GM23338 (cell line): Measurements from ENCODE around the gene SLC18A2. TPM values are rescaled to one million over a fixed set of nuclear protein-coding genes. Genes with fewer than 3 reads are reported as not detected.

Experiments
- ATAC-seq: fragments of 200-7000 bp; cut with Tn5 transposase; 3 replicates; pipeline ENCODE4 v1.9.1; 2020
- DNase-seq: peaks from one replicate; pipeline ENCODE4 v3.0.0-alpha.2; 2015; ENCODE audit warnings: low spot score
- H2AFZ ChIP-seq: fragments of 200-600 bp; sonication (generic); 2 replicates; pipeline ENCODE4 v1.8.0; 2016; ENCODE audit warnings: antibody characterized with exemption, mild to moderate bottlenecking, moderate library complexity
- H3F3A ChIP-seq: fragments of 200-600 bp; sonication (generic); replicated peaks from 2 replicates; pipeline ENCODE4 v1.8.0; 2017; ENCODE audit warnings: antibody characterized with exemption, mixed run types, low read depth
- H3K27ac ChIP-seq: fragments of 200-600 bp; sonication (generic); 2 replicates; pipeline ENCODE4 v1.6.1; 2016; ENCODE audit warnings: low read depth
- H3K27me3 ChIP-seq: fragments of 200-600 bp; sonication (generic); 2 replicates; pipeline ENCODE4 v1.8.0; 2016; ENCODE audit warnings: mild to moderate bottlenecking, mixed run types, moderate library complexity; ENCODE audit not compliant: insufficient read depth
- H3K36me3 ChIP-seq: fragments of 200-600 bp; sonication (generic); 2 replicates; pipeline ENCODE4 v1.8.0; 2016; ENCODE audit warnings: mild to moderate bottlenecking; ENCODE audit not compliant: insufficient read depth
- H3K4me1 ChIP-seq: fragments of 200-600 bp; sonication (generic); 2 replicates; pipeline ENCODE4 v1.8.0; 2016; ENCODE audit warnings: mild to moderate bottlenecking, moderate library complexity; ENCODE audit not compliant: insufficient read depth
- H3K4me2 ChIP-seq: fragments of 200-600 bp; sonication (generic); 2 replicates; pipeline ENCODE4 v1.7.1; 2017; ENCODE audit warnings: mixed run types
- H3K4me3 ChIP-seq: fragments of 200-600 bp; sonication (generic); 2 replicates; pipeline ENCODE4 v1.6.1; 2016; ENCODE audit warnings: mixed run types
- H3K79me2 ChIP-seq: fragments of 200-600 bp; sonication (generic); replicated peaks from 2 replicates; pipeline ENCODE4 v1.8.0; 2017; ENCODE audit warnings: mild to moderate bottlenecking; ENCODE audit not compliant: insufficient read depth
- H3K9me2 ChIP-seq: fragments of 200-600 bp; sonication (generic); 2 replicates; pipeline ENCODE4 v1.8.0; 2017; ENCODE audit not compliant: insufficient read depth
- H4K20me1 ChIP-seq: fragments of 200-600 bp; sonication (generic); replicated peaks from 2 replicates; pipeline ENCODE4 v1.8.0; 2017; ENCODE audit warnings: mild to moderate bottlenecking; ENCODE audit not compliant: insufficient read depth
- H3K27ac Mint-ChIP-seq: 2 replicates; pipeline ENCODE4 v1.8.0; 2020; ENCODE audit warnings: inconsistent platforms, mild to moderate bottlenecking, moderate library complexity, mixed read lengths
- H3K27me3 Mint-ChIP-seq: 3 replicates; pipeline ENCODE4 v1.8.0; 2022; ENCODE audit warnings: low read depth, mild to moderate bottlenecking, moderate library complexity, mixed read lengths, inconsistent platforms; ENCODE audit not compliant: insufficient read depth, poor library complexity
- H3K36me3 Mint-ChIP-seq: 3 replicates; pipeline ENCODE4 v1.8.0; 2021; ENCODE audit warnings: low read depth, mild to moderate bottlenecking, inconsistent platforms, moderate library complexity, mixed read lengths
- H3K4me1 Mint-ChIP-seq: 3 replicates; pipeline ENCODE4 v1.8.0; 2020; ENCODE audit warnings: mild to moderate bottlenecking, inconsistent platforms, mixed read lengths
- H3K4me3 Mint-ChIP-seq: 3 replicates; pipeline ENCODE4 v1.8.0; 2021; ENCODE audit warnings: moderate library complexity, mild to moderate bottlenecking, inconsistent platforms, mixed read lengths
- H3K9me3 Mint-ChIP-seq: 3 replicates; pipeline ENCODE4 v1.8.0; 2020; ENCODE audit warnings: moderate library complexity, mild to moderate bottlenecking, inconsistent platforms, mixed read lengths
- CREB1 ChIP-seq: fragments of 250-450 bp; sonication (Bioruptor Pico); IDR thresholded peaks from 2 replicates; pipeline ENCODE4 v1.5.0; 2020; ENCODE audit warnings: low read depth, mild to moderate bottlenecking, moderate library complexity
- EZH2 ChIP-seq: fragments of 200-600 bp; sonication (generic); IDR thresholded peaks from one replicate; pipeline ENCODE4 v1.8.0; 2017; ENCODE audit warnings: antibody characterized with exemption, mild to moderate bottlenecking, low read depth; ENCODE audit not compliant: unreplicated experiment
- EZH2phosphoT487 ChIP-seq: fragments of 200-600 bp; sonication (generic); IDR thresholded peaks from one replicate; pipeline ENCODE4 v1.8.1; 2018; ENCODE audit warnings: antibody characterized with exemption; ENCODE audit not compliant: unreplicated experiment
- JUNB ChIP-seq: IDR thresholded peaks from one replicate; pipeline ENCODE4 v1.6.1; 2016; ENCODE audit warnings: antibody characterized with exemption; ENCODE audit not compliant: unreplicated experiment
- NANOG ChIP-seq: IDR thresholded peaks from 2 replicates; pipeline ENCODE4 v1.6.1; 2016; ENCODE audit warnings: antibody characterized with exemption, borderline replicate concordance
- POLR2AphosphoS5 ChIP-seq: IDR thresholded peaks from 2 replicates; pipeline ENCODE4 v1.6.1; 2016; ENCODE audit warnings: antibody characterized with exemption, low read depth
- STAT1 ChIP-seq: IDR thresholded peaks from one replicate; pipeline ENCODE4 v1.6.1; 2016; ENCODE audit warnings: antibody characterized with exemption; ENCODE audit not compliant: unreplicated experiment
- ZNF114 ChIP-seq: fragments of 250-450 bp; sonication (Bioruptor Pico); IDR thresholded peaks from 2 replicates; pipeline ENCODE4 v1.5.0; 2020; ENCODE audit warnings: mild to moderate bottlenecking, moderate library complexity
- ZNF331 ChIP-seq: fragments of 250-450 bp; sonication (Bioruptor Pico); IDR thresholded peaks from 2 replicates; pipeline ENCODE4 v1.5.0; 2020; ENCODE audit warnings: low read depth, mild to moderate bottlenecking, moderate library complexity
- polyA plus RNA-seq: library from polyadenylated mRNA; unstranded; fragments of >200 nt; fragmentation: Nextera tagmentation; extraction: Ambion mirVana; gene quantifications from 2 replicates; pipeline ENCODE4 v1.2.1, GENCODE V29; 2016
- total RNA-seq: library from RNA; depleted of rRNA; stranded (reverse); fragments of >200 nt; shearing (Covaris generic); gene quantifications from 2 replicates; pipeline ENCODE4 v1.2.3, GENCODE V29; 2014
- TF ChIP-seq, protein P1 (sequence below): IDR thresholded peaks from one replicate; pipeline ENCODE4 v1.6.1; 2018; ENCODE audit warnings: antibody characterized with exemption; ENCODE audit not compliant: unreplicated experiment
- TF ChIP-seq, protein P2 (sequence below), 2 experiments: fragments of 200-600 bp in 1 of 2; sonication (generic) in 1 of 2; conservative IDR thresholded peaks; 2 replicates each; pipeline versions ENCODE4 v1.5.1 to v1.6.1; 2016 to 2017; ENCODE audit warnings: antibody characterized with exemption in 2 of 2, low read depth in 2 of 2, mild to moderate bottlenecking in 2 of 2, moderate library complexity in 1 of 2
- TF ChIP-seq, protein P3 (sequence below): fragments of 250-450 bp; sonication (Bioruptor Pico); IDR thresholded peaks from 2 replicates; pipeline ENCODE4 v1.5.0; 2020; ENCODE audit warnings: mild to moderate bottlenecking, moderate library complexity

Gene SLC18A2
- total and polyA plus RNA-seq, 2 experiments from 2014 or later = 4.3 to 8.7 TPM

DNA sequence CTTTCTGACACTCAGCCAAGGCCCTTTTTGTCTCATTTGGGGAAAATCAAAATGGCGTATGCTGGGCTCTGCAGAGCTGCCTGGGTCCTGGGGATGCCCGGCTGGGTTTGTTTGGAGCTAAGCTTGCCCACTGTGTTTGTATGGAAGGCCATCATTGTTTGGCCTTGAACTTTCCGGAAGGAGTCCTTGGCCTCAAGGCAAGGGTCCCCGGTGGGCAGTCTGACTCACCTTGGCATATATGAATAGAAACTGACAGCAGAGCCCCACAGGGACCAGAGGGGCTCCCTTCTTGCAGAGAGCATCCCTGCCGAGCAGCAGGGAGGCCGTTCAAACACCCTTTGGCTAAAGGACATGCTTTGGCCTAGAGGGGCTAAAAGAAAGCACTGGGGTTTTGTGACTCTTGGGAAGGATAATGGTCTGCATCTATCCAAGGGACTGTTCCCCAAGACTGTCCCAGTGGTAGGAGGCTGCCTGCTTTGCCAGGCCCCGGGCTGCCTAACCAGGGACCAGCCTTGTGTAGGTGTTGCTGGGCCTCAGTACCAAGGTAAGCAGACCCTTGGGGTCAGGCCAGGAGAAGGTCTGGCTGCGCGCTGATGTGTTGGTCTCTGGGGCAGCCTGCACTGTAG lies 15.0 kb downstream of the SLC18A2 start:
- no peaks in the 10 kb centered on the region; the same call in 1 of the 3 replicates for H3K36me3 Mint-ChIP-seq
- H3K9me2 ChIP-seq = no peaks in the 10 kb centered on the region
- no peak for DNase-seq
- peaks cover 39% of the 10 kb centered on the region for H3K4me1 Mint-ChIP-seq
- no peaks in the 10 kb centered on the region for H3K36me3 ChIP-seq
- no peak overlapping the region for H3K27ac ChIP-seq
- TF ChIP-seq EZH2 (no peak), JUNB (no peak), NANOG (no peak), ZNF331 (CRISPR knock-in tag) (no peak), STAT1 (no peak), POLR2AphosphoS5 (no peak), EZH2phosphoT487 (no peak), ZNF114 (CRISPR knock-in tag) (no peak), CREB1 (CRISPR knock-in tag) (no peak)
- TF ChIP-seq, protein P1, sequence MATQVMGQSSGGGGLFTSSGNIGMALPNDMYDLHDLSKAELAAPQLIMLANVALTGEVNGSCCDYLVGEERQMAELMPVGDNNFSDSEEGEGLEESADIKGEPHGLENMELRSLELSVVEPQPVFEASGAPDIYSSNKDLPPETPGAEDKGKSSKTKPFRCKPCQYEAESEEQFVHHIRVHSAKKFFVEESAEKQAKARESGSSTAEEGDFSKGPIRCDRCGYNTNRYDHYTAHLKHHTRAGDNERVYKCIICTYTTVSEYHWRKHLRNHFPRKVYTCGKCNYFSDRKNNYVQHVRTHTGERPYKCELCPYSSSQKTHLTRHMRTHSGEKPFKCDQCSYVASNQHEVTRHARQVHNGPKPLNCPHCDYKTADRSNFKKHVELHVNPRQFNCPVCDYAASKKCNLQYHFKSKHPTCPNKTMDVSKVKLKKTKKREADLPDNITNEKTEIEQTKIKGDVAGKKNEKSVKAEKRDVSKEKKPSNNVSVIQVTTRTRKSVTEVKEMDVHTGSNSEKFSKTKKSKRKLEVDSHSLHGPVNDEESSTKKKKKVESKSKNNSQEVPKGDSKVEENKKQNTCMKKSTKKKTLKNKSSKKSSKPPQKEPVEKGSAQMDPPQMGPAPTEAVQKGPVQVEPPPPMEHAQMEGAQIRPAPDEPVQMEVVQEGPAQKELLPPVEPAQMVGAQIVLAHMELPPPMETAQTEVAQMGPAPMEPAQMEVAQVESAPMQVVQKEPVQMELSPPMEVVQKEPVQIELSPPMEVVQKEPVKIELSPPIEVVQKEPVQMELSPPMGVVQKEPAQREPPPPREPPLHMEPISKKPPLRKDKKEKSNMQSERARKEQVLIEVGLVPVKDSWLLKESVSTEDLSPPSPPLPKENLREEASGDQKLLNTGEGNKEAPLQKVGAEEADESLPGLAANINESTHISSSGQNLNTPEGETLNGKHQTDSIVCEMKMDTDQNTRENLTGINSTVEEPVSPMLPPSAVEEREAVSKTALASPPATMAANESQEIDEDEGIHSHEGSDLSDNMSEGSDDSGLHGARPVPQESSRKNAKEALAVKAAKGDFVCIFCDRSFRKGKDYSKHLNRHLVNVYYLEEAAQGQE = no peak
- TF ChIP-seq, protein P2, sequence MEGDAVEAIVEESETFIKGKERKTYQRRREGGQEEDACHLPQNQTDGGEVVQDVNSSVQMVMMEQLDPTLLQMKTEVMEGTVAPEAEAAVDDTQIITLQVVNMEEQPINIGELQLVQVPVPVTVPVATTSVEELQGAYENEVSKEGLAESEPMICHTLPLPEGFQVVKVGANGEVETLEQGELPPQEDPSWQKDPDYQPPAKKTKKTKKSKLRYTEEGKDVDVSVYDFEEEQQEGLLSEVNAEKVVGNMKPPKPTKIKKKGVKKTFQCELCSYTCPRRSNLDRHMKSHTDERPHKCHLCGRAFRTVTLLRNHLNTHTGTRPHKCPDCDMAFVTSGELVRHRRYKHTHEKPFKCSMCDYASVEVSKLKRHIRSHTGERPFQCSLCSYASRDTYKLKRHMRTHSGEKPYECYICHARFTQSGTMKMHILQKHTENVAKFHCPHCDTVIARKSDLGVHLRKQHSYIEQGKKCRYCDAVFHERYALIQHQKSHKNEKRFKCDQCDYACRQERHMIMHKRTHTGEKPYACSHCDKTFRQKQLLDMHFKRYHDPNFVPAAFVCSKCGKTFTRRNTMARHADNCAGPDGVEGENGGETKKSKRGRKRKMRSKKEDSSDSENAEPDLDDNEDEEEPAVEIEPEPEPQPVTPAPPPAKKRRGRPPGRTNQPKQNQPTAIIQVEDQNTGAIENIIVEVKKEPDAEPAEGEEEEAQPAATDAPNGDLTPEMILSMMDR (conservative IDR thresholded peaks at IDR 0.05; ENCODE audit: low read depth in 2 of 2) = no peak
- TF ChIP-seq, protein P3, sequence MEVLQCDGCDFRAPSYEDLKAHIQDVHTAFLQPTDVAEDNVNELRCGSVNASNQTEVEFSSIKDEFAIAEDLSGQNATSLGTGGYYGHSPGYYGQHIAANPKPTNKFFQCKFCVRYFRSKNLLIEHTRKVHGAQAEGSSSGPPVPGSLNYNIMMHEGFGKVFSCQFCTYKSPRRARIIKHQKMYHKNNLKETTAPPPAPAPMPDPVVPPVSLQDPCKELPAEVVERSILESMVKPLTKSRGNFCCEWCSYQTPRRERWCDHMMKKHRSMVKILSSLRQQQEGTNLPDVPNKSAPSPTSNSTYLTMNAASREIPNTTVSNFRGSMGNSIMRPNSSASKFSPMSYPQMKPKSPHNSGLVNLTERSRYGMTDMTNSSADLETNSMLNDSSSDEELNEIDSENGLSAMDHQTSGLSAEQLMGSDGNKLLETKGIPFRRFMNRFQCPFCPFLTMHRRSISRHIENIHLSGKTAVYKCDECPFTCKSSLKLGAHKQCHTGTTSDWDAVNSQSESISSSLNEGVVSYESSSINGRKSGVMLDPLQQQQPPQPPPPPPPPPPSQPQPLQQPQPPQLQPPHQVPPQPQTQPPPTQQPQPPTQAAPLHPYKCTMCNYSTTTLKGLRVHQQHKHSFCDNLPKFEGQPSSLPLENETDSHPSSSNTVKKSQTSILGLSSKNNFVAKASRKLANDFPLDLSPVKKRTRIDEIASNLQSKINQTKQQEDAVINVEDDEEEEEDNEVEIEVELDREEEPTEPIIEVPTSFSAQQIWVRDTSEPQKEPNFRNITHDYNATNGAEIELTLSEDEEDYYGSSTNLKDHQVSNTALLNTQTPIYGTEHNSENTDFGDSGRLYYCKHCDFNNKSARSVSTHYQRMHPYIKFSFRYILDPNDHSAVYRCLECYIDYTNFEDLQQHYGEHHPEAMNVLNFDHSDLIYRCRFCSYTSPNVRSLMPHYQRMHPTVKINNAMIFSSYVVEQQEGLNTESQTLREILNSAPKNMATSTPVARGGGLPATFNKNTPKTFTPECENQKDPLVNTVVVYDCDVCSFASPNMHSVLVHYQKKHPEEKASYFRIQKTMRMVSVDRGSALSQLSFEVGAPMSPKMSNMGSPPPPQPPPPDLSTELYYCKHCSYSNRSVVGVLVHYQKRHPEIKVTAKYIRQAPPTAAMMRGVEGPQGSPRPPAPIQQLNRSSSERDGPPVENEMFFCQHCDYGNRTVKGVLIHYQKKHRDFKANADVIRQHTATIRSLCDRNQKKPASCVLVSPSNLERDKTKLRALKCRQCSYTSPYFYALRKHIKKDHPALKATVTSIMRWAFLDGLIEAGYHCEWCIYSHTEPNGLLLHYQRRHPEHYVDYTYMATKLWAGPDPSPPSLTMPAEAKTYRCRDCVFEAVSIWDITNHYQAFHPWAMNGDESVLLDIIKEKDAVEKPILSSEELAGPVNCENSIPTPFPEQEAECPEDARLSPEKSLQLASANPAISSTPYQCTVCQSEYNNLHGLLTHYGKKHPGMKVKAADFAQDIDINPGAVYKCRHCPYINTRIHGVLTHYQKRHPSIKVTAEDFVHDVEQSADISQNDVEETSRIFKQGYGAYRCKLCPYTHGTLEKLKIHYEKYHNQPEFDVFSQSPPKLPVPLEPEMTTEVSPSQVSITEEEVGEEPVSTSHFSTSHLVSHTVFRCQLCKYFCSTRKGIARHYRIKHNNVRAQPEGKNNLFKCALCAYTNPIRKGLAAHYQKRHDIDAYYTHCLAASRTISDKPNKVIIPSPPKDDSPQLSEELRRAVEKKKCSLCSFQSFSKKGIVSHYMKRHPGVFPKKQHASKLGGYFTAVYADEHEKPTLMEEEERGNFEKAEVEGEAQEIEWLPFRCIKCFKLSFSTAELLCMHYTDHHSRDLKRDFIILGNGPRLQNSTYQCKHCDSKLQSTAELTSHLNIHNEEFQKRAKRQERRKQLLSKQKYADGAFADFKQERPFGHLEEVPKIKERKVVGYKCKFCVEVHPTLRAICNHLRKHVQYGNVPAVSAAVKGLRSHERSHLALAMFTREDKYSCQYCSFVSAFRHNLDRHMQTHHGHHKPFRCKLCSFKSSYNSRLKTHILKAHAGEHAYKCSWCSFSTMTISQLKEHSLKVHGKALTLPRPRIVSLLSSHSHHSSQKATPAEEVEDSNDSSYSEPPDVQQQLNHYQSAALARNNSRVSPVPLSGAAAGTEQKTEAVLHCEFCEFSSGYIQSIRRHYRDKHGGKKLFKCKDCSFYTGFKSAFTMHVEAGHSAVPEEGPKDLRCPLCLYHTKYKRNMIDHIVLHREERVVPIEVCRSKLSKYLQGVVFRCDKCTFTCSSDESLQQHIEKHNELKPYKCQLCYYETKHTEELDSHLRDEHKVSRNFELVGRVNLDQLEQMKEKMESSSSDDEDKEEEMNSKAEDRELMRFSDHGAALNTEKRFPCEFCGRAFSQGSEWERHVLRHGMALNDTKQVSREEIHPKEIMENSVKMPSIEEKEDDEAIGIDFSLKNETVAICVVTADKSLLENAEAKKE (CRISPR knock-in tag) = no peak
- H3K4me1 ChIP-seq = peaks cover 5% of the 10 kb centered on the region; the same call in 1 of the 2 replicates
- peaks cover 5% of the 10 kb centered on the region; the same call in 1 of the 2 replicates for H4K20me1 ChIP-seq
- H2AFZ ChIP-seq = no peak overlapping the region
- no peak overlapping the region for H3K4me3 ChIP-seq
- no peaks in the 10 kb centered on the region for H3F3A ChIP-seq
- H3K27me3 Mint-ChIP-seq = peaks cover 7% of the 10 kb centered on the region
- H3K4me2 ChIP-seq = no peak overlapping the region
- no peak overlapping the region for H3K27ac Mint-ChIP-seq
- H3K27me3 ChIP-seq = no peaks in the 10 kb centered on the region
- no peak for ATAC-seq
- H3K9me3 Mint-ChIP-seq = no peaks in the 10 kb centered on the region
- H3K4me3 Mint-ChIP-seq = no peak overlapping the region
- H3K79me2 ChIP-seq = no peaks in the 10 kb centered on the region
